ENCODE data around the gene CMC2.

DNA sequence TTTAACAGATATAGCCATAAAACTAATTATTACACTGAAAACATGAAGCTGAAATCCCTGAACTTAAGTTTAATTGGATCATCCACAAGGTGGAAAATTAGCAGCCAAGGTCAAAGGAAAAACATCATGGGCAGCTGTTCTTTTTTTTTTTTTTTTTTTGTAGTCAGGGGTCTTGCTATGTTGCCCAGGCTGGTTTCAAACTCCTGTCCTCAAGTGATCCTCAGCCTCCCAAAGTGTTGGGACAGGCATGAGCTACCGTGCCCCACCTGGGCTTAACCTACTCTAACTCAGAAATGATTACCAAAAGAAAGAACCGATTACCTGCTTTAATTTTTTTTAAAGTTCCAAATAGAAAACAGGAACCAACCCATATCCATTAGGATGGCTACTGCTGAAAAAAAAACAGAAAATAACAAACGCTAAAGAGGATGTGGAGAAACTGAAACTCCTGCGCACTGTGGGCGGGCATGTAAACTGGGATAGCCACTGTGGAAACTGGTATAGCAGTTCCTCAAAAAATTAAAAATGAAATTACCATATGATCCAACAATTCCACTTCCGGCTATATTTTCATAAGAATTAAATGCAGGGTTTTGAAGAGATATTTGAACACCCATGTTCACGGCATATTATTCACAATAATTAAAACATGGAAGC, 8.6 kb downstream of the CMC2 start:
- no peak for TF ChIP-seq POLR2AphosphoS5 (IDR thresholded peaks at IDR 0.05; ENCODE audit: borderline replicate concordance, low read depth, low read length)
- no peak for TF ChIP-seq EZH2 (IDR thresholded peaks at IDR 0.05)
- no peak for TF ChIP-seq FOXP2 (optimal IDR thresholded peaks at IDR 0.05; ENCODE audit: control extremely low read depth, extremely low read length, insufficient read depth)
